ENCODE results near the gene SERPINE1.
"Not testable (repeated sequence)": the region's sequence is repeated elsewhere in the genome, so short reads cannot be mapped to it uniquely, and the experiment has no call there.

SERPINE1 gene

DNA sequence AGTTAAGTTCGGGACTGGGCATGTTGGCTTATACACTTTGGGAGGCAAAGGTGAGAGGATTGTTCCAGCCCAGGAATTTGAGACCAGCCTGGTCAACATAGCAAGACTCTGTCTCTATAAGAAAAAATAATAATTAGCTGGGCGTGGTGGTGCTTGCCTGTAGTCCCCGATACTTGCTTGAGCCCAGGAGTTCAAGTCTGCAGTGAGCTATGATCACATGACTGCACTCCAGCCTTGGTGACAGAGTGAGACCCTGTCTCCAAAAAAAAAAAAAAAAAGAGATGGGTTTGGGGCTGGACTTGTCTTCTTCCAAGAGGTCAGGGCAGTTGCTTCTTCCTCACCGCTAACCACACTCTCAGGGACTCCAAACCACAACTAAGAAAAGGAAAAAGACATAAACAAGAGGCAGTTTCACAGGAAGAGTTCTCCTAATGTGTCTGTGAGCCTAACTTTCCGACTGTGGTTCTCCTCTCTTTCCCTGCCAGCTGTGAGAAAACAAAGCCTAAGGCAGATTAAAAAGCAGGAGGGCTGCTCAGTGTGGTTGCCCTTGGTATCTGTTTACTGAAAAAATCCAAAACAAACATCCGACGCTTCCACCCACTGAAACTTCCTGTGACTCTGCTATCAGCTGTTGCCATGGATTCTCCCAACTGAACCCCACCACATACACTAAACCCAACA lies 2.4 kb upstream of the SERPINE1 start:
- Mint-ChIP-seq H3K27ac (no peak overlapping the region), H3K4me3 (no peak overlapping the region), H3K27me3 (peaks cover 70% of the 10 kb centered on the region), H3K9me3 (no peaks in the 10 kb centered on the region), H3K36me3 (ENCODE audit: low read depth) (no peaks in the 10 kb centered on the region), H3K4me1 (ENCODE audit: low read depth) (peaks cover 35% of the 10 kb centered on the region)
- DNase-seq, result no peak

DNA sequence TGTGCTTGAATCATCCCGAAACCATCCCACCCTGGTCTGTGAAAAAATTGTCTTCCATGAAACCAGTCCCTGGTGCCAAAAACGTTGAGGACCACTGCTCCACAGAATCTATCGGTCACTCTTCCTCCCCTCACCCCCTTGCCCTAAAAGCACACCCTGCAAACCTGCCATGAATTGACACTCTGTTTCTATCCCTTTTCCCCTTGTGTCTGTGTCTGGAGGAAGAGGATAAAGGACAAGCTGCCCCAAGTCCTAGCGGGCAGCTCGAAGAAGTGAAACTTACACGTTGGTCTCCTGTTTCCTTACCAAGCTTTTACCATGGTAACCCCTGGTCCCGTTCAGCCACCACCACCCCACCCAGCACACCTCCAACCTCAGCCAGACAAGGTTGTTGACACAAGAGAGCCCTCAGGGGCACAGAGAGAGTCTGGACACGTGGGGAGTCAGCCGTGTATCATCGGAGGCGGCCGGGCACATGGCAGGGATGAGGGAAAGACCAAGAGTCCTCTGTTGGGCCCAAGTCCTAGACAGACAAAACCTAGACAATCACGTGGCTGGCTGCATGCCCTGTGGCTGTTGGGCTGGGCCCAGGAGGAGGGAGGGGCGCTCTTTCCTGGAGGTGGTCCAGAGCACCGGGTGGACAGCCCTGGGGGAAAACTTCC lies 784 bp upstream of the SERPINE1 start:
- Mint-ChIP-seq H3K9me3 (no peaks in the 10 kb centered on the region), H3K4me1 (ENCODE audit: low read depth) (peaks cover 35% of the 10 kb centered on the region), H3K36me3 (ENCODE audit: low read depth) (no peaks in the 10 kb centered on the region), H3K27me3 (peaks cover 57% of the 10 kb centered on the region), H3K4me3 (no peak overlapping the region), H3K27ac (no peak overlapping the region)
- no peak for DNase-seq

DNA sequence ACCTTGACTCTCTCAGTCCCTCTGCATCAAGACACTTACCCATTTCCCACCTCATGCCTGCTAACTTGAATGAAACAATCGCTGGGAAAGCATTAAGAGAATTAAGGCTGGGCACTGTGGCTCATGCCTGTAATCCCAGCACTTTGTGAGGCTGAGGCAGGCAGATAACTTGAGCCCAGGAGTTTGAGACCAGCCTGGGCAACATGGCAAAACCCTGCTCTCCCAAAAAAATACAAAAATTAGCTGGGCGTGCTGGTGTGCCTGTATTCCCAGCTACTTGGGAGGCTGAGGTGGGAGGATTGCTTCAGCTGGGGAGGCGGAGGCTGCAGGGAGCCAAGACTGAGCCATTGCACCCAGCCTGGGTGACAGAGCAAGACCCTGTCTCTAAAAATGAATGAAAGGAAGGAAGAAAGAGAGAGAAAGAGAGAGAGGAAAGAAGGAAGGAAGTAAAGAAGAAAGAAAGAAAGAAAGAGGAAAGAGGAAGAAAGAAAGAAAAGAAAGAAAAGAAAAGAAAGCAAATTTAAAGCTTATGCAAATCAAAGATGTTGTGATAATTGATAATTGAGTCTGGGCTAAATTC lies 646 bp downstream of the SERPINE1 start:
- DNase-seq, result no peak
- no peaks in the 10 kb centered on the region for H3K9me3 Mint-ChIP-seq
- no peak overlapping the region for H3K27ac Mint-ChIP-seq
- no peak overlapping the region for H3K4me3 Mint-ChIP-seq
- H3K27me3 Mint-ChIP-seq, result peaks cover 49% of the 10 kb centered on the region
- H3K4me1 Mint-ChIP-seq (ENCODE audit: low read depth), result peaks cover 28% of the 10 kb centered on the region
- no peaks in the 10 kb centered on the region for H3K36me3 Mint-ChIP-seq (ENCODE audit: low read depth)

DNA sequence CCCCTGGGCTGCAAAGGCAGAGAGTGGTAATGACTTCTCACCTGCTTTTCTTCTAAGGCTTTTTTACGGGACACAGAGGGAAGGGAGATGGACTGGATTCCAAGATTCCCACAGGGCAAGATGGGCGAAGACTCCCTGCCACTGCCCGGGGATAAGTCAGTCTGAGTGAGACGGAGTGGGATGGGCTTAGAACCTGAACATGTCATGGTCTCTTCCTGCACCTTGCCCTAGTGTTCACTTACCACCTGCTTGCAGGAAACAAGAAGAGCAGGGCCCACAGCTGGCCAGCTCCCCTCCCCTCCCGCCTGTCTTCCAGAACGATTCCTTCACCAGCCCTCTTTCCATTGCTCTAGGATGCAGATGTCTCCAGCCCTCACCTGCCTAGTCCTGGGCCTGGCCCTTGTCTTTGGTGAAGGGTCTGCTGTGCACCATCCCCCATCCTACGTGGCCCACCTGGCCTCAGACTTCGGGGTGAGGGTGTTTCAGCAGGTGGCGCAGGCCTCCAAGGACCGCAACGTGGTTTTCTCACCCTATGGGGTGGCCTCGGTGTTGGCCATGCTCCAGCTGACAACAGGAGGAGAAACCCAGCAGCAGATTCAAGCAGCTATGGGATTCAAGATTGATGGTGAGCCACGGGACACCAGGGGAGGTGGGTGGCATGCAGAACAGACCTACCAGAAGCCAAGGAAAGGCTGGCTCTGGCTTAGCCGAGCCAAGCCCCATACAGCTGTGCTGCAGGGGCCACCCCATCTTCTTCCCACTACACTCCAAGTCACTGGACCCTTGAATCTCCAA lies 1.3 kb downstream of the SERPINE1 start:
- Mint-ChIP-seq H3K27ac (no peak overlapping the region), H3K27me3 (peaks cover 43% of the 10 kb centered on the region), H3K4me3 (no peak overlapping the region), H3K9me3 (no peaks in the 10 kb centered on the region), H3K4me1 (ENCODE audit: low read depth) (peaks cover 27% of the 10 kb centered on the region), H3K36me3 (ENCODE audit: low read depth) (no peaks in the 10 kb centered on the region)
- DNase-seq, result no peak

DNA sequence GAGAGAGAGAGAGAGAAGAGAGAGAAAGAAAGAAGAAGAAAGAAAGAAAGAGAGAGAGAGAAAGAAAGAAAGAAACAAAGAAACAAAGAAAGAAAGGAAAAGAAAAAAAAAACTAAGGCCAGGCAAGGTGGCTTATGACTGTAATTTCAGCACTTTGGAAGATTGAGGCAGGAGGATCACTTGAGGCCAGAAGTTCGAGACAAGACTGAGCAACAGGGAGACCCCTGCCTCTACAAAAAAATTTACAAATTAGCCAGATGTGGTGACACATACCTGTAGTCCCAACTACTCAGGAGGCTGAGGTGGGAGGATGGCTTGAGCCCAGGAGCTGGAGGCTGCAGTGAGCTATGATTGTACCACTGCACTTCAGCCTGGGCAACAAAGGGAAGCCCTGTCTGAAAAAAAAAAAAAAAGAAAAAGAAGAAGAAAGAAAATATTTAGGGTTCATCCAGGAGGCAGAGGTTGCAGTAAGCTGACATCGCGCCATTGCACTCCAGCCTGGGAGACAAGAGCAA lies 2.8 kb downstream of the SERPINE1 start:
- no peak for DNase-seq
- no peaks in the 10 kb centered on the region for H3K9me3 Mint-ChIP-seq
- peaks cover 37% of the 10 kb centered on the region for H3K4me1 Mint-ChIP-seq (ENCODE audit: low read depth)
- H3K27me3 Mint-ChIP-seq, result peaks cover 38% of the 10 kb centered on the region
- H3K27ac Mint-ChIP-seq, result no peak overlapping the region
- H3K4me3 Mint-ChIP-seq, result no peak overlapping the region
- H3K36me3 Mint-ChIP-seq (ENCODE audit: low read depth), result no peaks in the 10 kb centered on the region

DNA sequence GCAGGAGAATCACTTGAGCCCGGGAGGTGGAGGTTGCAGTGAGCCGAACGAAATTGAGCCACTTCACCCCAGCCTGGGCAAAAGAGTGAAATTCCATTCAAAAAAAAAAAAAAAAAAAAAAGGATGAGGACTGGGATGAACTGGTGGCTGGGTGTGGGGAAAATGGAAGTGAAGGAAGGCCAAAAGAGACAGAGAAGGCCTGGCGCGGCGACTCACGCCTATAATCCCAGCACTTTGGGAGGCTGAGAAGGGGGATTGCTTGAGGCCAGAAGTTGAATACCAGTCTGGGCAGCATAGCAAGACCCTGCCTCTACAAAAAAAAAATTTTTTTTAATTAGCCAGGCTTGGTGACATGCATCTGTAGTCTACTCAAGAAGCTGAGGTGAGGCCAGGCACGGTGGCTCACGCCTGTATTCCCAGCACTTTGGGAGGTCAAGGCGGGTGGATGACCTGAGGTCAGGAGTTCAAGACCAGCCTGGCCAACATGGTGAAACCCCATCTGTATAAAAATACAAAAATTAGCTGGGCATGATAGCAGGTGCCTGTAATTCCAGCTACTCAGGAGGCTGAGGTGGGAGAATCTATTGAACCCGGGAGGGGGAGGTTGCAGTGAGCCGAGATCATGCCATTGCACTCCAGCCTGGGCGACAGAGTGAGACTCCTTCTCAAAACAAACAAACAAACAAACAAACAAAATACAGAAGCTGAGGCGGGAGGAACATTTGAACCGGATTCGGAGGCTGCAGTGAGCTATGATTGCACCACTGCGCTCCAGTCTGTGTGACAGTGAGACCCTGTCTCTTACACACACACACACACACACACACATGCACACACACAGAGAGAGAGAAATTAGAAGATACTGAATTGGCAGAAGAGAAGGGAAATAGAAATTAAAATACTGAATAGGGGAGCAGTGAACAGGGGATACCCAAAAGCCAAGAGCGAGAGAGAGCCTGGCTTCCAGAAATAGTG lies 6.0 kb downstream of the SERPINE1 start:
- H3K9me3 Mint-ChIP-seq; DNase-seq; H3K27ac Mint-ChIP-seq; H3K36me3 Mint-ChIP-seq (ENCODE audit: low read depth); H3K4me3 Mint-ChIP-seq: not testable (repeated sequence)
- Mint-ChIP-seq H3K27me3 (peaks cover 16% of the 10 kb centered on the region), H3K4me1 (ENCODE audit: low read depth) (peaks cover 39% of the 10 kb centered on the region)

DNA sequence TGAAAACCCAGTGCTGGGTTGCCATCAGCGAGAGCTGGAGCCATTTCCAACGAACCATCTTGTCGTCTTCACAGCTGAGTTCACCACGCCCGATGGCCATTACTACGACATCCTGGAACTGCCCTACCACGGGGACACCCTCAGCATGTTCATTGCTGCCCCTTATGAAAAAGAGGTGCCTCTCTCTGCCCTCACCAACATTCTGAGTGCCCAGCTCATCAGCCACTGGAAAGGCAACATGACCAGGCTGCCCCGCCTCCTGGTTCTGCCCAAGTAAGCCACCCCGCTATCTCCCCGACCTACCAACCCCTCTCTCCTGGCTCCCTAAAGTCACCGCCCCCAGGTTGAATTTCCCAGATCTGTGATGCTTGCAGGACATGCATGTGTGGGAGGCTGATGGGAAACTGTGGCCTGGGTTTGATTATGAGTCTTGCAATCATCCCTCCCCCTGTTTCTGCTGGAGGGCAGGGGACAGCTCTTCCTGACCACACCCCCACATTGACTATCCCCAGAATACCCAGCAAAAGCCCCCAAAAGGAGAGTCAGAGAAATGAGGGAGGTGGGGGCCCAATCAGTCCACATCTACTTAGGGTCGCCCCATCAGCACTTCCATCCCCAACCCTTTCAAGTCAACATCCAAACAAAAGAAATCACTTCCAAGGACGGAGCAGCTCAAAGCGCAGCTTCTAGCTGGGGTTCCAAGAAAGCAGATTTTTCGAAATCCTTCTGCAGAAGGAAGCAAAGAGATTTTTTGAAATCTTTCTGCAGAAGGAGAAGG lies 6.9 kb downstream of the SERPINE1 start:
- H3K9me3 Mint-ChIP-seq, result no peaks in the 10 kb centered on the region
- no peaks in the 10 kb centered on the region for H3K36me3 Mint-ChIP-seq (ENCODE audit: low read depth)
- peaks cover 46% of the 10 kb centered on the region for H3K4me1 Mint-ChIP-seq (ENCODE audit: low read depth)
- H3K4me3 Mint-ChIP-seq, result no peak overlapping the region
- DNase-seq, result no peak
- peaks cover 10% of the 10 kb centered on the region for H3K27me3 Mint-ChIP-seq
- no peak overlapping the region for H3K27ac Mint-ChIP-seq

DNA sequence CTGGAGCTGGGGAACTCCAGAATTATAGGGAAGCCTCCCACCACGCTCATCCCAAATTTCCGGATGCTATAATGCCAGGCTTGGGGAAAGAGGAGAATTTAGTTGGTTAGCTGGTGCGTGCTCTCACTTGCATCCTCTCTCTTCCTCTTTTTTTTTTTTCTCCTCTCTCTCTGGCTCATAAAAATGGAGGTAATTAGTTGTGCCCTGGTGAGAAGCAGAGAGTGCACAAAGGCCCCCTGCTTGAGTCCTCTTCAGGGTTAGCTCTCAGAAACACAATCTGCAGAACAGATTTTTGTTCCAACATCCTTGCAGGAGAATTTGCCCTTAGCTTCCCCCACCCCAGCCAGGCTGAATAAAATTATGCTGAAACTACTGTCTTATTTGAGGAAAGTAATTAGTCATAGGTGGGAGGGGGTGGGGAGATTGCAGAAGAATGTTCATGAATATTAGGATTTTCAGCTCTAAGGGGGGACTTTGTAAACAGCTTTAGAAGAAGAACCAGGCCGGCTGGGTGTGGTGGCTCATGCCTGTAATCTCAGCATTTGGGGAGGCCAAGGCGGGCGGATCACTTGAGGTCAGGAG lies 7.6 kb downstream of the SERPINE1 start:
- H3K36me3 Mint-ChIP-seq (ENCODE audit: low read depth), result no peaks in the 10 kb centered on the region
- H3K4me1 Mint-ChIP-seq (ENCODE audit: low read depth), result peaks cover 49% of the 10 kb centered on the region
- peaks cover 10% of the 10 kb centered on the region for H3K27me3 Mint-ChIP-seq
- peak overlapping the region; percentile 47 for H3K27ac Mint-ChIP-seq
- no peak overlapping the region for H3K4me3 Mint-ChIP-seq
- no peaks in the 10 kb centered on the region for H3K9me3 Mint-ChIP-seq
- no peak for DNase-seq

DNA sequence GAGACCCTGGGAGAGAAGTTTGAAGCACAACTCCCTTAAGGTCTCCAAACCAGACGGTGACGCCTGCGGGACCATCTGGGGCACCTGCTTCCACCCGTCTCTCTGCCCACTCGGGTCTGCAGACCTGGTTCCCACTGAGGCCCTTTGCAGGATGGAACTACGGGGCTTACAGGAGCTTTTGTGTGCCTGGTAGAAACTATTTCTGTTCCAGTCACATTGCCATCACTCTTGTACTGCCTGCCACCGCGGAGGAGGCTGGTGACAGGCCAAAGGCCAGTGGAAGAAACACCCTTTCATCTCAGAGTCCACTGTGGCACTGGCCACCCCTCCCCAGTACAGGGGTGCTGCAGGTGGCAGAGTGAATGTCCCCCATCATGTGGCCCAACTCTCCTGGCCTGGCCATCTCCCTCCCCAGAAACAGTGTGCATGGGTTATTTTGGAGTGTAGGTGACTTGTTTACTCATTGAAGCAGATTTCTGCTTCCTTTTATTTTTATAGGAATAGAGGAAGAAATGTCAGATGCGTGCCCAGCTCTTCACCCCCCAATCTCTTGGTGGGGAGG lies 10.8 kb downstream of the SERPINE1 start:
- DNase-seq, result peak; percentile 44

DNA sequence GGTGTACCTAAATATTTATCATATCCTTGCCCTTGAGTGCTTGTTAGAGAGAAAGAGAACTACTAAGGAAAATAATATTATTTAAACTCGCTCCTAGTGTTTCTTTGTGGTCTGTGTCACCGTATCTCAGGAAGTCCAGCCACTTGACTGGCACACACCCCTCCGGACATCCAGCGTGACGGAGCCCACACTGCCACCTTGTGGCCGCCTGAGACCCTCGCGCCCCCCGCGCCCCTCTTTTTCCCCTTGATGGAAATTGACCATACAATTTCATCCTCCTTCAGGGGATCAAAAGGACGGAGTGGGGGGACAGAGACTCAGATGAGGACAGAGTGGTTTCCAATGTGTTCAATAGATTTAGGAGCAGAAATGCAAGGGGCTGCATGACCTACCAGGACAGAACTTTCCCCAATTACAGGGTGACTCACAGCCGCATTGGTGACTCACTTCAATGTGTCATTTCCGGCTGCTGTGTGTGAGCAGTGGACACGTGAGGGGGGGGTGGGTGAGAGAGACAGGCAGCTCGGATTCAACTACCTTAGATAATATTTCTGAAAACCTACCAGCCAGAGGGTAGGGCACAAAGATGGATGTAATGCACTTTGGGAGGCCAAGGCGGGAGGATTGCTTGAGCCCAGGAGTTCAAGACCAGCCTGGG lies 11.4 kb downstream of the SERPINE1 start:
- Mint-ChIP-seq H3K4me3 (peak overlapping the region; percentile 66), H3K36me3 (ENCODE audit: low read depth) (no peaks in the 10 kb centered on the region), H3K4me1 (ENCODE audit: low read depth) (peaks cover 69% of the 10 kb centered on the region), H3K27ac (peak overlapping the region; percentile 93), H3K27me3 (peaks cover 7% of the 10 kb centered on the region), H3K9me3 (no peaks in the 10 kb centered on the region)
- peak; percentile 87 for DNase-seq

More for the DNA sequence above, 10.8 kb downstream of the SERPINE1 start:
- H3K27ac Mint-ChIP-seq, result peak overlapping the region; percentile 93
- H3K4me1 Mint-ChIP-seq (ENCODE audit: low read depth), result peaks cover 69% of the 10 kb centered on the region
- H3K9me3 Mint-ChIP-seq, result no peaks in the 10 kb centered on the region
- peaks cover 7% of the 10 kb centered on the region for H3K27me3 Mint-ChIP-seq
- H3K4me3 Mint-ChIP-seq, result peak overlapping the region; percentile 66
- no peaks in the 10 kb centered on the region for H3K36me3 Mint-ChIP-seq (ENCODE audit: low read depth)

DNA sequence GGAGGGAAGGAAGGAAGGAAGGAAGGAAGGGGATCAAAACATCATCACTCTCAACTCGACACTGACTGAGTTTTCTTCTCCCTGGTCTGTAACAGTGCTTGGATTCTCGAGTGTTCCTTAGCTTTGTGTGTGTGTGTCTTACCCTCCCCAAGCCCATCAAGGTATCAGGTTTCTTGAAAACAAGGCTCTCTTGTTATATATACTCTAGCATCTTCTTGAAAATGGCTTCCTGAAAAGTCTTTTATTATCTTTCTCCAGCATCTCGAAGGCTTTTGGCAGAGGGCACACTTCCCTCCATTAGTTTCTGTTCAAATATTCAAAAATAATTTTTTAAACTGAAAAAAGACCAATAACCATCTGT lies 13.4 kb downstream of the SERPINE1 start:
- Mint-ChIP-seq H3K4me1 (ENCODE audit: low read depth) (peaks cover 56% of the 10 kb centered on the region), H3K27ac (no peak overlapping the region), H3K4me3 (no peak overlapping the region), H3K9me3 (no peaks in the 10 kb centered on the region), H3K36me3 (ENCODE audit: low read depth) (no peaks in the 10 kb centered on the region), H3K27me3 (peaks cover 13% of the 10 kb centered on the region)
- DNase-seq, result no peak

DNA sequence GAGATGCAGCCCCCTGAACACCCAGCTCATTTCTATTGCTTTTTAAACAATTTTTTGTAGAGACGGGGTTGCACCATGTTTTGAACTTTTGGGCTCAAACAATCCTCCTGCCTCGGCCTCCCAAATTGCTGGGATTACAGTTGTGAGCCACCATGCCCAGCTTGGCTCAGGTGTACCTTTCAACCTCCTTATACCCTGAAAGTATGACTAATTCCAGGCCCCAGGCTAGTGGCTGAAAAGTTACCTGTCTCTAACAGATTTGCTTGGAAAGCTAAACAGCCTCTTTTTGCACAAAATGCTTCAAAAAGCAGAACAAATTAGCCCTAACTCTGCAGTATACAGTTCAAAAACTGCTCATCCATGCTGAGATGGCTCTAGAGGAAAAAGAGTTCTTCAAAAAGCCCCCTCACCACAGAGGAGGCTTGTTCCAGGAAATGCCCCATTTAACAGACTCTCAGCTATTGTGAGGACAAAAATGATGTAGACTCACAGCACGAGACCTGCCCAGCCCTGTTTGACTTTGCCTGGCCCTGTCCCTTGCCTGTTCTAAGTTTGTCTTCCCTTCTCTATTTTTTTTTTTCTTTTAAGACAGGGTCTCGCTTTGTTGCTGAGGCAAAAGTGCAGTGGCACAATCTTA lies 14.0 kb downstream of the SERPINE1 start:
- H3K27ac Mint-ChIP-seq, result no peak overlapping the region
- DNase-seq, result no peak
- H3K9me3 Mint-ChIP-seq, result no peaks in the 10 kb centered on the region
- H3K27me3 Mint-ChIP-seq, result peaks cover 11% of the 10 kb centered on the region
- H3K4me1 Mint-ChIP-seq (ENCODE audit: low read depth), result peaks cover 54% of the 10 kb centered on the region
- no peaks in the 10 kb centered on the region for H3K36me3 Mint-ChIP-seq (ENCODE audit: low read depth)
- H3K4me3 Mint-ChIP-seq, result no peak overlapping the region
